OCI-LY3 (cell line): ENCODE data around the gene MRNIP.

Experiments
- CTCF ChIP-seq: fragments of 200-600, 300-600 bp; sonication (generic); IDR thresholded peaks from 2 replicates; pipeline ENCODE4 v1.5.1; 2014; ENCODE audit warnings: antibody characterized with exemption, low read length, low read depth
- EZH2phosphoT487 ChIP-seq: fragments of 200-600 bp; shearing (Covaris generic); IDR thresholded peaks from 2 replicates; pipeline ENCODE4 v1.6.1; 2018; ENCODE audit warnings: antibody characterized with exemption, mixed run types, low read depth

- TF ChIP-seq CTCF (no peak), EZH2phosphoT487 (no peak)
These were observed 25.4 kb downstream of the MRNIP start for GRCh38 chr5:179833056-179833708.
